Measurements from ENCODE around the gene S100A4.
"Not testable (repeated sequence)": the region's sequence is repeated elsewhere in the genome, so short reads cannot be mapped to it uniquely, and the experiment has no call there.

The S100A4 gene

GRCh38 chr1:153578936-153579335 lies 33.3 kb upstream of the S100A4 start:
- H3K27ac ChIP-seq (ENCODE audit: low read depth, low read length): no peak overlapping the region
- H3K27me3 ChIP-seq (ENCODE audit: control insufficient read depth in 5 of 5, insufficient read depth in 4 of 5, low read length in 5 of 5): no peaks in the 10 kb centered on the region
- no peaks in the 10 kb centered on the region for H3K9me3 ChIP-seq (ENCODE audit: control insufficient read depth in 5 of 5, low read length in 5 of 5)
- H3K4me3 ChIP-seq (ENCODE audit: low read depth in 1 of 5, low read length in 5 of 5): no peak overlapping the region
- no peak overlapping the region for H3K9ac ChIP-seq (ENCODE audit: low read length in 5 of 5)
- H3K4me1 ChIP-seq (ENCODE audit: control insufficient read depth in 5 of 5, insufficient read depth in 5 of 5, low read length in 5 of 5): peaks cover 3 to 15% (median 10%) of the 10 kb centered on the region in 5 donors
- no peaks in the 10 kb centered on the region for H3K36me3 ChIP-seq (ENCODE audit: control insufficient read depth in 5 of 5, insufficient read depth in 5 of 5, low read length in 5 of 5)

GRCh38 chr1:153578490-153578889 lies 32.9 kb upstream of the S100A4 start:
- Histone ChIP-seq H3K4me1 (ENCODE audit: control insufficient read depth in 5 of 5, insufficient read depth in 5 of 5, low read length in 5 of 5) (peaks cover 3 to 15% (median 10%) of the 10 kb centered on the region in 5 donors), H3K36me3 (ENCODE audit: control insufficient read depth in 5 of 5, insufficient read depth in 5 of 5, low read length in 5 of 5) (no peaks in the 10 kb centered on the region), H3K27ac (ENCODE audit: low read depth, low read length) (no peak overlapping the region), H3K9me3 (ENCODE audit: control insufficient read depth in 5 of 5, low read length in 5 of 5) (no peaks in the 10 kb centered on the region), H3K4me3 (ENCODE audit: low read depth in 1 of 5, low read length in 5 of 5) (no peak overlapping the region), H3K27me3 (ENCODE audit: control insufficient read depth in 5 of 5, insufficient read depth in 4 of 5, low read length in 5 of 5) (no peaks in the 10 kb centered on the region), H3K9ac (ENCODE audit: low read length in 5 of 5) (no peak overlapping the region)

GRCh38 chr1:153577624-153578051 lies 32.0 kb upstream of the S100A4 start:
- Histone ChIP-seq H3K4me1 (ENCODE audit: control insufficient read depth in 5 of 5, insufficient read depth in 5 of 5, low read length in 5 of 5) (peaks cover 5 to 17% (median 15%) of the 10 kb centered on the region in 5 donors), H3K9ac (ENCODE audit: low read length in 5 of 5) (no peak overlapping the region), H3K27ac (ENCODE audit: low read depth, low read length) (no peak overlapping the region), H3K4me3 (ENCODE audit: low read depth in 1 of 5, low read length in 5 of 5) (no peak overlapping the region), H3K36me3 (ENCODE audit: control insufficient read depth in 5 of 5, insufficient read depth in 5 of 5, low read length in 5 of 5) (no peaks in the 10 kb centered on the region), H3K27me3 (ENCODE audit: control insufficient read depth in 5 of 5, insufficient read depth in 4 of 5, low read length in 5 of 5) (no peaks in the 10 kb centered on the region), H3K9me3 (ENCODE audit: control insufficient read depth in 5 of 5, low read length in 5 of 5) (no peaks in the 10 kb centered on the region)

GRCh38 chr1:153577138-153577537 lies 31.5 kb upstream of the S100A4 start:
- peaks cover 9 to 22% (median 15%) of the 10 kb centered on the region in 5 donors for H3K4me1 ChIP-seq (ENCODE audit: control insufficient read depth in 5 of 5, insufficient read depth in 5 of 5, low read length in 5 of 5)
- no peaks in the 10 kb centered on the region for H3K27me3 ChIP-seq (ENCODE audit: control insufficient read depth in 5 of 5, insufficient read depth in 4 of 5, low read length in 5 of 5)
- no peaks in the 10 kb centered on the region for H3K9me3 ChIP-seq (ENCODE audit: control insufficient read depth in 5 of 5, low read length in 5 of 5)
- no peaks in the 10 kb centered on the region for H3K36me3 ChIP-seq (ENCODE audit: control insufficient read depth in 5 of 5, insufficient read depth in 5 of 5, low read length in 5 of 5)
- no peak overlapping the region for H3K27ac ChIP-seq (ENCODE audit: low read depth, low read length)
- no peak overlapping the region for H3K9ac ChIP-seq (ENCODE audit: low read length in 5 of 5)
- H3K4me3 ChIP-seq (ENCODE audit: low read depth in 1 of 5, low read length in 5 of 5): no peak overlapping the region

GRCh38 chr1:153575497-153575896 lies 29.9 kb upstream of the S100A4 start:
- H3K9ac ChIP-seq (ENCODE audit: low read length in 5 of 5); H3K9me3 ChIP-seq (ENCODE audit: control insufficient read depth in 5 of 5, low read length in 5 of 5); H3K27me3 ChIP-seq (ENCODE audit: control insufficient read depth in 5 of 5, insufficient read depth in 4 of 5, low read length in 5 of 5); H3K27ac ChIP-seq (ENCODE audit: low read depth, low read length); H3K36me3 ChIP-seq (ENCODE audit: control insufficient read depth in 5 of 5, insufficient read depth in 5 of 5, low read length in 5 of 5); H3K4me3 ChIP-seq (ENCODE audit: low read depth in 1 of 5, low read length in 5 of 5): not testable (repeated sequence)
- peaks cover 9 to 25% (median 15%) of the 10 kb centered on the region in 5 donors for H3K4me1 ChIP-seq (ENCODE audit: control insufficient read depth in 5 of 5, insufficient read depth in 5 of 5, low read length in 5 of 5)

- not testable (repeated sequence) for H3K9ac ChIP-seq (ENCODE audit: low read length in 5 of 5); H3K9me3 ChIP-seq (ENCODE audit: control insufficient read depth in 5 of 5, low read length in 5 of 5); H3K27ac ChIP-seq (ENCODE audit: low read depth, low read length); H3K4me3 ChIP-seq (ENCODE audit: low read depth in 1 of 5, low read length in 5 of 5); H3K36me3 ChIP-seq (ENCODE audit: control insufficient read depth in 5 of 5, insufficient read depth in 5 of 5, low read length in 5 of 5); H3K27me3 ChIP-seq (ENCODE audit: control insufficient read depth in 5 of 5, insufficient read depth in 4 of 5, low read length in 5 of 5)
- peaks cover 9 to 25% (median 15%) of the 10 kb centered on the region in 5 donors for H3K4me1 ChIP-seq (ENCODE audit: control insufficient read depth in 5 of 5, insufficient read depth in 5 of 5, low read length in 5 of 5)
These were observed 29.5 kb upstream of the S100A4 start for GRCh38 chr1:153575081-153575491.

- peak overlapping the region in 2 of 5 donors; percentile 1 to 75 for H3K9ac ChIP-seq (ENCODE audit: low read length in 5 of 5)
- no peak overlapping the region for H3K4me3 ChIP-seq (ENCODE audit: low read depth in 1 of 5, low read length in 5 of 5)
- no peaks in the 10 kb centered on the region for H3K9me3 ChIP-seq (ENCODE audit: control insufficient read depth in 5 of 5, low read length in 5 of 5)
- H3K27me3 ChIP-seq (ENCODE audit: control insufficient read depth in 5 of 5, insufficient read depth in 4 of 5, low read length in 5 of 5): no peaks in the 10 kb centered on the region
- peaks cover 9 to 28% (median 20%) of the 10 kb centered on the region in 5 donors for H3K4me1 ChIP-seq (ENCODE audit: control insufficient read depth in 5 of 5, insufficient read depth in 5 of 5, low read length in 5 of 5)
- peak overlapping the region; percentile 75 for H3K27ac ChIP-seq (ENCODE audit: low read depth, low read length)
- H3K36me3 ChIP-seq (ENCODE audit: control insufficient read depth in 5 of 5, insufficient read depth in 5 of 5, low read length in 5 of 5): no peaks in the 10 kb centered on the region
These were observed 27.7 kb upstream of the S100A4 start for GRCh38 chr1:153573351-153573750.

GRCh38 chr1:153572569-153573015 lies 27.0 kb upstream of the S100A4 start:
- H3K4me3 ChIP-seq (ENCODE audit: low read depth in 1 of 5, low read length in 5 of 5): no peak overlapping the region
- peaks cover 5 to 30% (median 22%) of the 10 kb centered on the region in 5 donors for H3K4me1 ChIP-seq (ENCODE audit: control insufficient read depth in 5 of 5, insufficient read depth in 5 of 5, low read length in 5 of 5)
- peak overlapping the region; percentile 75 for H3K27ac ChIP-seq (ENCODE audit: low read depth, low read length)
- H3K9me3 ChIP-seq (ENCODE audit: control insufficient read depth in 5 of 5, low read length in 5 of 5): no peaks in the 10 kb centered on the region
- peak overlapping the region in 1 of 5 donors; percentile 82 for H3K9ac ChIP-seq (ENCODE audit: low read length in 5 of 5)
- no peaks in the 10 kb centered on the region for H3K27me3 ChIP-seq (ENCODE audit: control insufficient read depth in 5 of 5, insufficient read depth in 4 of 5, low read length in 5 of 5)
- H3K36me3 ChIP-seq (ENCODE audit: control insufficient read depth in 5 of 5, insufficient read depth in 5 of 5, low read length in 5 of 5): no peaks in the 10 kb centered on the region

- H3K36me3 ChIP-seq (ENCODE audit: control insufficient read depth in 5 of 5, insufficient read depth in 5 of 5, low read length in 5 of 5): no peaks in the 10 kb centered on the region
- H3K9me3 ChIP-seq (ENCODE audit: control insufficient read depth in 5 of 5, low read length in 5 of 5): no peaks in the 10 kb centered on the region
- peaks cover 9 to 35% (median 29%) of the 10 kb centered on the region in 5 donors for H3K4me1 ChIP-seq (ENCODE audit: control insufficient read depth in 5 of 5, insufficient read depth in 5 of 5, low read length in 5 of 5)
- no peak overlapping the region for H3K4me3 ChIP-seq (ENCODE audit: low read depth in 1 of 5, low read length in 5 of 5)
- H3K27ac ChIP-seq (ENCODE audit: low read depth, low read length): peak overlapping the region; percentile 75
- no peaks in the 10 kb centered on the region for H3K27me3 ChIP-seq (ENCODE audit: control insufficient read depth in 5 of 5, insufficient read depth in 4 of 5, low read length in 5 of 5)
- no peak overlapping the region for H3K9ac ChIP-seq (ENCODE audit: low read length in 5 of 5)
These were observed 26.1 kb upstream of the S100A4 start for GRCh38 chr1:153571706-153572105.

- Histone ChIP-seq H3K9me3 (ENCODE audit: control insufficient read depth in 5 of 5, low read length in 5 of 5) (no peaks in the 10 kb centered on the region), H3K27ac (ENCODE audit: low read depth, low read length) (no peak overlapping the region), H3K4me1 (ENCODE audit: control insufficient read depth in 5 of 5, insufficient read depth in 5 of 5, low read length in 5 of 5) (peaks cover 14 to 43% (median 37%) of the 10 kb centered on the region in 5 donors), H3K36me3 (ENCODE audit: control insufficient read depth in 5 of 5, insufficient read depth in 5 of 5, low read length in 5 of 5) (no peaks in the 10 kb centered on the region), H3K4me3 (ENCODE audit: low read depth in 1 of 5, low read length in 5 of 5) (no peak overlapping the region), H3K9ac (ENCODE audit: low read length in 5 of 5) (no peak overlapping the region), H3K27me3 (ENCODE audit: control insufficient read depth in 5 of 5, insufficient read depth in 4 of 5, low read length in 5 of 5) (no peaks in the 10 kb centered on the region)
These were observed 25.3 kb upstream of the S100A4 start for GRCh38 chr1:153570874-153571273.
